Uterus (tissue), 4 donors: ENCODE measurements around the gene RNF2. TPM values are rescaled to one million over a fixed set of nuclear protein-coding genes. Genes with fewer than 3 reads are reported as not detected.

Source experiments
- DNase-seq, 2 donors: peaks; one replicate each; pipeline ENCODE4 v3.0.0-alpha.2; 2019 to 2020
- H3K27ac ChIP-seq, 2 donors: fragments of 200-600 bp; sonication (generic); 1 replicate in 1 of 2; 2 replicates in 1 of 2; pipeline ENCODE4 v1.5.1; 2016 to 2018
- H3K27me3 ChIP-seq, 2 donors: fragments of 200-600 bp; sonication (generic); one replicate each; pipeline ENCODE4 v1.5.1; 2018 to 2019; ENCODE audit warnings: control low read depth in 1 of 2
- H3K36me3 ChIP-seq, 2 donors: fragments of 200-600 bp; sonication (generic); one replicate each; pipeline ENCODE4 v1.5.1; 2019; ENCODE audit warnings: control low read depth in 1 of 2
- H3K4me1 ChIP-seq, 2 donors: fragments of 200-600 bp; sonication (generic); one replicate each; pipeline ENCODE4 v1.5.1; 2018 to 2019; ENCODE audit warnings: control low read depth in 1 of 2
- H3K4me3 ChIP-seq, 2 donors: fragments of 200-600 bp; sonication (generic); 1 replicate in 1 of 2; 2 replicates in 1 of 2; pipeline ENCODE4 v1.5.1; 2018 to 2019; ENCODE audit warnings: mild to moderate bottlenecking in 1 of 2
- H3K9me3 ChIP-seq, 2 donors: fragments of 200-600 bp; sonication (generic); one replicate each; pipeline ENCODE4 v1.5.1; 2019; ENCODE audit warnings: control low read depth in 1 of 2
- POLR2A ChIP-seq, 2 donors: fragments of 450-650 bp; IDR thresholded peaks; one replicate each; pipeline ENCODE4 v1.6.1; 2016; ENCODE audit warnings: antibody characterized with exemption in 2 of 2, mild to moderate bottlenecking in 1 of 2, moderate library complexity in 1 of 2
- intact Hi-C: fragments of 100-400 bp; cut with DNase I; formaldehyde crosslinking; loops from one replicate; pipeline ENCODE4 v1.15.1; 2023; ENCODE audit warnings: low total_unique reads
- small RNA-seq: library from RNA; depleted of rRNA; stranded (forward); fragments of <200 nt; gene quantifications from one replicate; pipeline ENCODE3, GENCODE V24; 2016
- total RNA-seq, 4 donors: library from RNA; depleted of rRNA in 3 of 4; stranded (reverse); fragments of >200 nt in 3 of 4; gene quantifications; one replicate each; pipeline versions ENCODE4 v1.1.0 to v1.2.4, GENCODE V29; 2014 to 2023
- TF ChIP-seq, protein P1 (sequence below), 4 experiments: fragments of 200-600 bp in 2 of 4; fragments of 450-650 bp in 2 of 4; sonication (generic) in 2 of 4; IDR thresholded peaks; one replicate each; pipeline ENCODE4 v1.5.1; 2016 to 2019; ENCODE audit warnings: antibody characterized with exemption in 4 of 4, mild to moderate bottlenecking in 2 of 4, moderate library complexity in 1 of 4
- donor health status: DM: yes; HTN: yes; CAD: no.

RNF2 gene
- total RNA-seq, 4 donors from 2014 or later: 20.9 to 52.8 (median 33.0) TPM

DNA sequence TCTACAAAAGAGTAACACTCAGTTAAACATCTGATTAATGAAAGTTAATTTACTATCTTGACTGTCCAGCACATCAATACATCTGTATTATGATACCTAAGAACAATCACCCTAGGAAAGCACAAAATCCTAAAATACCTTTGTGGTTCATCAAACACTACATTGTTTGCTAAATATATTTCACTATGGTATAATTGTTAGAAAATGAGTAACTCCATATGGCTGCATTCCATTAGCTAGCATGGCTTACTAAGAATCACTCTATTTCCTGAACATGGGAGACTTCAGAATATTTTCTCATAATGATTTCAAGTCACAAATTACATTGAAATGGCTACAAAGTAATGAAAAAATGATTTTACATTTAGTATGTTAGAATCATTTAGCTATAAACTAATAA is 98.9 kb downstream of the RNF2 start:
- H3K27me3 ChIP-seq: no peaks in the 10 kb centered on the region
- H3K27ac ChIP-seq: no peak overlapping the region
- no peaks in the 10 kb centered on the region for H3K4me1 ChIP-seq
- H3K4me3 ChIP-seq: no peak overlapping the region
- TF ChIP-seq, protein P1, sequence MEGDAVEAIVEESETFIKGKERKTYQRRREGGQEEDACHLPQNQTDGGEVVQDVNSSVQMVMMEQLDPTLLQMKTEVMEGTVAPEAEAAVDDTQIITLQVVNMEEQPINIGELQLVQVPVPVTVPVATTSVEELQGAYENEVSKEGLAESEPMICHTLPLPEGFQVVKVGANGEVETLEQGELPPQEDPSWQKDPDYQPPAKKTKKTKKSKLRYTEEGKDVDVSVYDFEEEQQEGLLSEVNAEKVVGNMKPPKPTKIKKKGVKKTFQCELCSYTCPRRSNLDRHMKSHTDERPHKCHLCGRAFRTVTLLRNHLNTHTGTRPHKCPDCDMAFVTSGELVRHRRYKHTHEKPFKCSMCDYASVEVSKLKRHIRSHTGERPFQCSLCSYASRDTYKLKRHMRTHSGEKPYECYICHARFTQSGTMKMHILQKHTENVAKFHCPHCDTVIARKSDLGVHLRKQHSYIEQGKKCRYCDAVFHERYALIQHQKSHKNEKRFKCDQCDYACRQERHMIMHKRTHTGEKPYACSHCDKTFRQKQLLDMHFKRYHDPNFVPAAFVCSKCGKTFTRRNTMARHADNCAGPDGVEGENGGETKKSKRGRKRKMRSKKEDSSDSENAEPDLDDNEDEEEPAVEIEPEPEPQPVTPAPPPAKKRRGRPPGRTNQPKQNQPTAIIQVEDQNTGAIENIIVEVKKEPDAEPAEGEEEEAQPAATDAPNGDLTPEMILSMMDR (IDR thresholded peaks at IDR 0.05): no peak
- TF ChIP-seq POLR2A (IDR thresholded peaks at IDR 0.05): no peak
- intact Hi-C loops: no loop called here
- no peaks in the 10 kb centered on the region for H3K9me3 ChIP-seq
- no peak for DNase-seq
- H3K36me3 ChIP-seq: no peaks in the 10 kb centered on the region

- TF ChIP-seq POLR2A (IDR thresholded peaks at IDR 0.05): no peak
- TF ChIP-seq, protein P1 (IDR thresholded peaks at IDR 0.05): no peak
- H3K4me1 ChIP-seq: peaks cover 0 to 7% of the 10 kb centered on the region in 2 donors
- no peak overlapping the region for H3K27ac ChIP-seq
- no peak for DNase-seq
- no peak overlapping the region for H3K4me3 ChIP-seq
- no peaks in the 10 kb centered on the region for H3K9me3 ChIP-seq
- intact Hi-C loops: no loop called here
- H3K27me3 ChIP-seq: no peaks in the 10 kb centered on the region
- no peaks in the 10 kb centered on the region for H3K36me3 ChIP-seq
Measured at GRCh38 chr1:185151215-185151614, 105.9 kb downstream of the RNF2 start.

Small RNAs within 50 kb of the gene (small RNA-seq; reads per million reads assigned to genes)
- not detected for gene RNA5SP72

Other genes with a start within 250 kb of the RNF2 start
- gene NIBAN1, start 71.0 kb upstream of the RNF2 start, total RNA-seq: 10 to 100 TPM; 27.2 to 46.4 (median 32.5) TPM
- 10 to 100 TPM; 10.2 to 24.1 (median 20.9) TPM for gene TRMT1L, start 111.4 kb downstream of the RNF2 start, total RNA-seq
- gene SWT1, start 111.6 kb downstream of the RNF2 start, total RNA-seq: 10 to 100 TPM in 3 of 4 donors, 1 to 10 TPM in 1; 9.2 to 29.4 (median 17.5) TPM